WTC11 (cell line): ENCODE results near the gene DPCD. TPM values are rescaled to one million over a fixed set of nuclear protein-coding genes. Genes with fewer than 3 reads are reported as not detected.

Experiments used
- ATAC-seq: fragments of 200-7000 bp; cut with Tn5 transposase; 2 replicates; pipeline ENCODE4 v1.10.0; 2021; ENCODE audit warnings: mild to moderate bottlenecking, moderate library complexity
- CTCF ChIA-PET: fragments of 300-600 bp; sonication (Branson Sonifier 250); formaldehyde crosslinking; loops from one replicate; lab custom pipeline; 2021; ENCODE audit warnings: antibody characterized with exemption; lab: Charles Lee
- POLR2A ChIA-PET: fragments of 350-600 bp; sonication (Branson Sonifier 250); formaldehyde crosslinking; loops from one replicate; lab custom pipeline; 2021; ENCODE audit warnings: antibody characterized with exemption; lab: Charles Lee
- DNase-seq: peaks from one replicate; pipeline ENCODE4 v3.0.0; 2021; ENCODE audit warnings: low spot score
- H3K27ac Mint-ChIP-seq: 2 replicates; pipeline ENCODE4 v1.8.0; 2021; ENCODE audit warnings: mixed read lengths
- H3K27me3 Mint-ChIP-seq: 2 replicates; pipeline ENCODE4 v1.8.0; 2021; ENCODE audit warnings: low read depth, mild to moderate bottlenecking, moderate library complexity, mixed read lengths
- H3K36me3 Mint-ChIP-seq: 2 replicates; pipeline ENCODE4 v1.8.0; 2021; ENCODE audit warnings: mixed read lengths
- H3K4me1 Mint-ChIP-seq: 2 replicates; pipeline ENCODE4 v1.8.0; 2022; ENCODE audit warnings: mixed read lengths
- H3K4me3 Mint-ChIP-seq: 2 replicates; pipeline ENCODE4 v1.8.0; 2021; ENCODE audit warnings: mild to moderate bottlenecking, moderate library complexity, mixed read lengths
- H3K9me3 Mint-ChIP-seq: 2 replicates; pipeline ENCODE4 v1.8.0; 2021; ENCODE audit warnings: mixed read lengths
- AR ChIP-seq: fragments of 250-450 bp; sonication (Bioruptor Pico); IDR thresholded peaks from 2 replicates; pipeline ENCODE4 v1.9.0; 2021; ENCODE audit warnings: mild to moderate bottlenecking
- ATF2 ChIP-seq: sonication (generic); formaldehyde crosslinking; IDR thresholded peaks from 2 replicates; pipeline ENCODE4 v1.8.1; 2022; ENCODE audit warnings: low read depth, missing genetic modification reagents, borderline replicate concordance
- CREM ChIP-seq: sonication (generic); formaldehyde crosslinking; IDR thresholded peaks from 2 replicates; pipeline ENCODE4 v1.8.1; 2022; ENCODE audit warnings: mild to moderate bottlenecking, missing genetic modification reagents, moderate library complexity
- CTCF ChIP-seq: fragments of 200-600 bp; IDR thresholded peaks from 2 replicates; pipeline ENCODE4 v1.8.0; 2022; ENCODE audit warnings: antibody characterized with exemption
- FOXP1 ChIP-seq: sonication (generic); formaldehyde crosslinking; IDR thresholded peaks from 2 replicates; pipeline ENCODE4 v1.8.0; 2022; ENCODE audit warnings: missing genetic modification reagents, mild to moderate bottlenecking, moderate library complexity, borderline replicate concordance
- GTF2I ChIP-seq: fragments of 250-450 bp; sonication (Bioruptor Pico); conservative IDR thresholded peaks from 2 replicates; pipeline ENCODE4 v1.4.0; 2021; ENCODE audit warnings: mild to moderate bottlenecking
- KAT7 ChIP-seq: sonication (generic); formaldehyde crosslinking; IDR thresholded peaks from 2 replicates; pipeline ENCODE4 v1.8.1; 2023; ENCODE audit warnings: missing genetic modification reagents, mild to moderate bottlenecking, borderline replicate concordance
- MLX ChIP-seq: sonication (generic); formaldehyde crosslinking; IDR thresholded peaks from 2 replicates; pipeline ENCODE4 v1.8.1; 2023; ENCODE audit warnings: mild to moderate bottlenecking, missing genetic modification reagents, moderate library complexity
- MXD4 ChIP-seq: fragments of 250-450 bp; sonication (Bioruptor Pico); IDR thresholded peaks from 2 replicates; pipeline ENCODE4 v1.8.0; 2021; ENCODE audit warnings: mild to moderate bottlenecking, moderate library complexity, borderline replicate concordance
- NFYB ChIP-seq: sonication (generic); formaldehyde crosslinking; conservative IDR thresholded peaks from 2 replicates; pipeline ENCODE4 v1.8.0; 2022; ENCODE audit warnings: low read depth, missing genetic modification reagents
- PRRX2 ChIP-seq: fragments of 250-450 bp; sonication (Bioruptor Pico); IDR thresholded peaks from 2 replicates; pipeline ENCODE4 v1.8.0; 2021; ENCODE audit warnings: mild to moderate bottlenecking
- TCF7 ChIP-seq: sonication (generic); formaldehyde crosslinking; IDR thresholded peaks from 2 replicates; pipeline ENCODE4 v1.8.0; 2022; ENCODE audit warnings: mild to moderate bottlenecking, low read depth, missing genetic modification reagents, moderate library complexity
- TEAD1 ChIP-seq: sonication (generic); formaldehyde crosslinking; IDR thresholded peaks from 2 replicates; pipeline ENCODE4 v1.8.0; 2022; ENCODE audit warnings: mild to moderate bottlenecking, missing genetic modification reagents
- ZBTB21 ChIP-seq: sonication (generic); formaldehyde crosslinking; IDR thresholded peaks from 2 replicates; pipeline ENCODE4 v1.8.1; 2023; ENCODE audit warnings: mild to moderate bottlenecking, missing genetic modification reagents, borderline replicate concordance
- ZNF219 ChIP-seq: sonication (generic); formaldehyde crosslinking; IDR thresholded peaks from 2 replicates; pipeline ENCODE4 v1.8.0; 2023; ENCODE audit warnings: missing genetic modification reagents, mild to moderate bottlenecking, borderline replicate concordance
- ZNF263 ChIP-seq: sonication (generic); formaldehyde crosslinking; IDR thresholded peaks from 2 replicates; pipeline ENCODE4 v1.8.1; 2022; ENCODE audit warnings: low read depth, mild to moderate bottlenecking, moderate library complexity, missing genetic modification reagents
- ZSCAN18 ChIP-seq: fragments of 250-450 bp; sonication (Bioruptor Pico); IDR thresholded peaks from 2 replicates; pipeline ENCODE4 v2.1.2; 2022; ENCODE audit warnings: mild to moderate bottlenecking, moderate library complexity
- total RNA-seq: library from RNA; stranded (reverse); gene quantifications from 3 replicates; pipeline ENCODE4 v1.2.3, GENCODE V29; 2021

Gene DPCD
- total RNA-seq, 1 experiment from 2014 or later, result 21.8 TPM

- TF ChIP-seq PRRX2 (CRISPR knock-in tag), result no peak
- no peak for TF ChIP-seq ZNF219
- TF ChIP-seq CREM (CRISPR knock-in tag), result no peak
- peak; percentile 45; the same call in 1 of the 2 replicates for TF ChIP-seq GTF2I
- no peak for TF ChIP-seq MLX
- Mint-ChIP-seq H3K36me3 (peaks cover 3% of the 10 kb centered on the region), H3K4me3 (no peak overlapping the region), H3K4me1 (peaks cover 22% of the 10 kb centered on the region), H3K9me3 (no peaks in the 10 kb centered on the region), H3K27me3 (no peaks in the 10 kb centered on the region), H3K27ac (peak overlapping the region; percentile 60)
- CTCF ChIA-PET, result interaction anchor here (0.5 to 8.5 kb wide), 33 partner anchors 10 to 567 kb away, joined by 3 to 167 read pairs (median 4); partner anchors contain the start of genes NPM3 and OGA
- DNase-seq (no peak), ATAC-seq (peak; percentile 61)
- POLR2A ChIA-PET, result no interaction called here
Measured at GRCh38 chr10:101617102-101617823, 29.1 kb downstream of the DPCD start.

GRCh38 chr10:101617824-101618568 is 29.9 kb downstream of the DPCD start:
- no peak overlapping the region for H3K4me3 Mint-ChIP-seq
- ATAC-seq, result no peak
- H3K27ac Mint-ChIP-seq, result peak overlapping the region; percentile 60
- POLR2A ChIA-PET, result interaction anchor here (0.8 kb wide), 1 partner anchor 26 kb away, joined by 3 read pairs; no protein-coding TSS in a partner anchor
- no peaks in the 10 kb centered on the region for H3K9me3 Mint-ChIP-seq
- peaks cover 22% of the 10 kb centered on the region for H3K4me1 Mint-ChIP-seq
- no peak for DNase-seq
- peaks cover 6% of the 10 kb centered on the region for H3K36me3 Mint-ChIP-seq
- CTCF ChIA-PET, result interaction anchor here (0.5 to 8.5 kb wide), 30 partner anchors 12 to 568 kb away, joined by 3 to 167 read pairs (median 4); partner anchors contain the start of gene NPM3
- TF ChIP-seq AR (no peak), MXD4 (CRISPR knock-in tag) (no peak), KAT7 (CRISPR knock-in tag) (no peak), ATF2 (CRISPR knock-in tag) (no peak), TEAD1 (CRISPR knock-in tag) (no peak)
- H3K27me3 Mint-ChIP-seq, result no peaks in the 10 kb centered on the region

- no peak for ATAC-seq
- peaks cover 22% of the 10 kb centered on the region for H3K4me1 Mint-ChIP-seq
- peaks cover 11% of the 10 kb centered on the region for H3K36me3 Mint-ChIP-seq
- H3K9me3 Mint-ChIP-seq, result peaks cover 5% of the 10 kb centered on the region
- H3K27me3 Mint-ChIP-seq, result no peaks in the 10 kb centered on the region
- DNase-seq, result no peak
- no peak overlapping the region for H3K4me3 Mint-ChIP-seq
- POLR2A ChIA-PET, result no interaction called here
- CTCF ChIA-PET, result interaction anchor here (1.5 to 8.5 kb wide), 3 partner anchors 13 to 162 kb away, joined by 4 to 167 read pairs (median 18); no protein-coding TSS in a partner anchor
- no peak overlapping the region for H3K27ac Mint-ChIP-seq
- TF ChIP-seq TCF7 (CRISPR knock-in tag), result no peak
- no peak for TF ChIP-seq CTCF
- no peak for TF ChIP-seq ZSCAN18 (CRISPR knock-in tag)
- no peak for TF ChIP-seq NFYB
- TF ChIP-seq ZBTB21 (CRISPR knock-in tag), result no peak
- TF ChIP-seq AR, result no peak
- no peak for TF ChIP-seq ZNF263 (CRISPR knock-in tag)
- TF ChIP-seq FOXP1, result no peak
Measured at GRCh38 chr10:101618871-101619270, 30.8 kb downstream of the DPCD start.
